Osteoblast (primary cell): ENCODE measurements around the gene PPP1R15A. TPM values are rescaled to one million over a fixed set of nuclear protein-coding genes. Genes with fewer than 3 reads are reported as not detected.

Experiments used
- DNase-seq: peaks from one replicate; pipeline ENCODE4 v3.0.0; 2011; ENCODE audit warnings: low spot score, mixed read lengths; ENCODE audit not compliant: insufficient read length; ENCODE audit errors: missing footprints
- H2AFZ ChIP-seq: 2 replicates; pipeline ENCODE4 v1.6.0; 2011; ENCODE audit warnings: mild to moderate bottlenecking, low read length
- H3K27ac ChIP-seq: 2 replicates; pipeline ENCODE4 v1.5.1; 2011; ENCODE audit warnings: mild to moderate bottlenecking, low read depth, low read length, moderate library complexity
- H3K27me3 ChIP-seq: 2 replicates; pipeline ENCODE4 v1.6.0; 2012; ENCODE audit warnings: mild to moderate bottlenecking, control low read depth, inconsistent platforms, low read length, moderate library complexity; ENCODE audit not compliant: insufficient read depth
- H3K36me3 ChIP-seq: 2 replicates; pipeline ENCODE4 v1.5.1; 2011; ENCODE audit warnings: mild to moderate bottlenecking, low read length, control low read depth, moderate library complexity; ENCODE audit not compliant: insufficient read depth
- H3K4me1 ChIP-seq: 2 replicates; pipeline ENCODE4 v1.5.1; 2011; ENCODE audit warnings: mild to moderate bottlenecking, low read length, control low read depth, moderate library complexity; ENCODE audit not compliant: insufficient read depth
- H3K4me2 ChIP-seq: 2 replicates; pipeline ENCODE4 v1.6.0; 2011; ENCODE audit warnings: mild to moderate bottlenecking, low read length; ENCODE audit not compliant: insufficient read depth
- H3K4me3 ChIP-seq: fragments of 200-600 bp; sonication (generic); 3 replicates; pipeline ENCODE4 v1.5.1; 2012; ENCODE audit warnings: mild to moderate bottlenecking, low read length, inconsistent platforms; ENCODE audit not compliant: insufficient read depth
- H3K79me2 ChIP-seq: 2 replicates; pipeline ENCODE4 v1.6.0; 2012; ENCODE audit warnings: mild to moderate bottlenecking, low read length, control low read depth, inconsistent platforms; ENCODE audit not compliant: insufficient read depth
- H3K9me3 ChIP-seq: 2 replicates; pipeline ENCODE4 v1.5.1; 2011; ENCODE audit warnings: low read depth, low read length, control low read depth
- H4K20me1 ChIP-seq: 2 replicates; pipeline ENCODE4 v1.6.0; 2012; ENCODE audit warnings: mild to moderate bottlenecking, low read length, control low read depth; ENCODE audit not compliant: insufficient read depth
- total RNA-seq: library from RNA; depleted of rRNA; stranded (reverse); fragments of >200 nt; gene quantifications from 2 replicates; pipeline ENCODE4 v1.2.3, GENCODE V29; 2012
- TF ChIP-seq, protein P1 (sequence below): IDR thresholded peaks from 2 replicates; pipeline ENCODE4 v1.5.1; 2011; ENCODE audit warnings: mild to moderate bottlenecking, low read depth, low read length, moderate library complexity; ENCODE audit errors: extremely low read depth

PPP1R15A gene
- total RNA-seq, 1 donor: 84.0 TPM

DNA sequence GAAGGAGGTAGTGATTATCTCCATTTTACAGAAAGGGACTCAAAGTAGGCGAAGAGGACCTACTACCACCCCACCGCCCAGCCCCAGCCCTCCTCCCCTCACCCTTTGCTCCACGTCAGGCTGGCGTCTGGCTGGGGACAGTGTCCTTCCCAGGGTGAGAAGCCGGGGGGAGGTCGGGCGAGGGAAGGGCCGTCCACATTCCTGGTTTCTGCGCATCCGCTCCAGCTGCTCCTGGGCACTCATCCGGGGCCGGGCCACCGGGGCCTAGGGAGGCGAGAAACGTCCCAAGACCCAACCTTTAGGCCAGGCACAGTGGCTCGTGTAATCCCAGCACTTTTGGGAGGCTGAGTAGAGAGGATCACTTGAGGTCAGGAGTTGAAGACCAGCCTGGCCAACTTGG, 31.2 kb upstream of the PPP1R15A start:
- TF ChIP-seq, protein P1, sequence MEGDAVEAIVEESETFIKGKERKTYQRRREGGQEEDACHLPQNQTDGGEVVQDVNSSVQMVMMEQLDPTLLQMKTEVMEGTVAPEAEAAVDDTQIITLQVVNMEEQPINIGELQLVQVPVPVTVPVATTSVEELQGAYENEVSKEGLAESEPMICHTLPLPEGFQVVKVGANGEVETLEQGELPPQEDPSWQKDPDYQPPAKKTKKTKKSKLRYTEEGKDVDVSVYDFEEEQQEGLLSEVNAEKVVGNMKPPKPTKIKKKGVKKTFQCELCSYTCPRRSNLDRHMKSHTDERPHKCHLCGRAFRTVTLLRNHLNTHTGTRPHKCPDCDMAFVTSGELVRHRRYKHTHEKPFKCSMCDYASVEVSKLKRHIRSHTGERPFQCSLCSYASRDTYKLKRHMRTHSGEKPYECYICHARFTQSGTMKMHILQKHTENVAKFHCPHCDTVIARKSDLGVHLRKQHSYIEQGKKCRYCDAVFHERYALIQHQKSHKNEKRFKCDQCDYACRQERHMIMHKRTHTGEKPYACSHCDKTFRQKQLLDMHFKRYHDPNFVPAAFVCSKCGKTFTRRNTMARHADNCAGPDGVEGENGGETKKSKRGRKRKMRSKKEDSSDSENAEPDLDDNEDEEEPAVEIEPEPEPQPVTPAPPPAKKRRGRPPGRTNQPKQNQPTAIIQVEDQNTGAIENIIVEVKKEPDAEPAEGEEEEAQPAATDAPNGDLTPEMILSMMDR: no peak
- Histone ChIP-seq H3K4me2 (no peak overlapping the region), H2AFZ (no peak overlapping the region), H3K27ac (no peak overlapping the region), H3K27me3 (no peaks in the 10 kb centered on the region), H3K4me1 (peaks cover 4% of the 10 kb centered on the region), H3K36me3 (peaks cover 24% of the 10 kb centered on the region), H3K4me3 (no peak overlapping the region), H3K9me3 (no peaks in the 10 kb centered on the region), H3K79me2 (no peaks in the 10 kb centered on the region), H4K20me1 (peaks cover 3% of the 10 kb centered on the region)
- no peak for DNase-seq

DNA sequence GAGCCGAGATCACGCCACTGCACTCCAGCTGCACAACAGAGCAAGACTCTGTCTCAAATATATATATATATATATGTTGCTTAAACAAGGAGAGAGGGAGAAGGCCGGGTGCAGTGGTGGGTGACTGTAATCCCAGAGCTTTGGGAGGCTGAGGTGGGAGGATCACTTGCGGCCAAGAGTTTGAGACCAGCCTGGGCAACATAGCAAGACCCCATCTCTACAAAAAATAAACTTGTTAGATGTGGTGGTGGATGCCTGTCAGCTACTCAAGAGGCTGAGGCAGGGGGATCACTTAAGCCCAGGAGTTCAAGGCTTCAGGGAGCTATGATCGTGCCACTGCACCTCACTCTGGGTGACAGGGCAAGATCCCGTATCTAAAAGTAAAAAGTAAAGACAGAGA, 30.6 kb upstream of the PPP1R15A start:
- no peaks in the 10 kb centered on the region for H3K4me1 ChIP-seq
- TF ChIP-seq, protein P1: no peak
- H3K79me2 ChIP-seq: no peaks in the 10 kb centered on the region

GRCh38 chr19:48842789-48843162, 29.4 kb upstream of the PPP1R15A start:
- Histone ChIP-seq H3K79me2 (no peaks in the 10 kb centered on the region), H3K4me2 (no peak overlapping the region), H3K27me3 (no peaks in the 10 kb centered on the region), H3K4me3 (no peak overlapping the region), H4K20me1 (peaks cover 3% of the 10 kb centered on the region), H3K36me3 (peaks cover 40% of the 10 kb centered on the region), H3K27ac (no peak overlapping the region), H2AFZ (no peak overlapping the region), H3K9me3 (no peaks in the 10 kb centered on the region), H3K4me1 (no peaks in the 10 kb centered on the region)
- DNase-seq: peak; percentile 92
- TF ChIP-seq, protein P1: peak; percentile 84

More for the DNA sequence above, 30.6 kb upstream of the PPP1R15A start:
- no peaks in the 10 kb centered on the region for H3K9me3 ChIP-seq
- peaks cover 28% of the 10 kb centered on the region for H3K36me3 ChIP-seq
- no peak overlapping the region for H3K4me2 ChIP-seq
- H2AFZ ChIP-seq: no peak overlapping the region
- no peak for DNase-seq
- H3K27ac ChIP-seq: no peak overlapping the region
- peaks cover 3% of the 10 kb centered on the region for H4K20me1 ChIP-seq
- H3K4me3 ChIP-seq: no peak overlapping the region
- no peaks in the 10 kb centered on the region for H3K27me3 ChIP-seq

- TF ChIP-seq, protein P1: peak; percentile 35
- Histone ChIP-seq H4K20me1 (peaks cover 3% of the 10 kb centered on the region), H3K36me3 (peaks cover 37% of the 10 kb centered on the region), H3K4me2 (no peak overlapping the region), H3K27ac (no peak overlapping the region), H3K9me3 (no peaks in the 10 kb centered on the region), H2AFZ (no peak overlapping the region), H3K27me3 (no peaks in the 10 kb centered on the region), H3K4me1 (no peaks in the 10 kb centered on the region), H3K79me2 (no peaks in the 10 kb centered on the region), H3K4me3 (no peak overlapping the region)
- peak; percentile 84 for DNase-seq
Measured at GRCh38 chr19:48844472-48844871, 27.7 kb upstream of the PPP1R15A start.
